Kidney glomerular epithelial cell (primary cell): ENCODE results near the gene IL17RC.
A peak's percentile ranks its signal among the peaks of the same experiment; 100 is the strongest.
"Not testable (repeated sequence)": the region's sequence is repeated elsewhere in the genome, so short reads cannot be mapped to it uniquely, and the experiment has no call there.

Experiments
- DNase-seq: peaks from one replicate; lab custom pipeline; 2025; lab: John Stamatoyannopoulos, UW

Gene IL17RC

DNA sequence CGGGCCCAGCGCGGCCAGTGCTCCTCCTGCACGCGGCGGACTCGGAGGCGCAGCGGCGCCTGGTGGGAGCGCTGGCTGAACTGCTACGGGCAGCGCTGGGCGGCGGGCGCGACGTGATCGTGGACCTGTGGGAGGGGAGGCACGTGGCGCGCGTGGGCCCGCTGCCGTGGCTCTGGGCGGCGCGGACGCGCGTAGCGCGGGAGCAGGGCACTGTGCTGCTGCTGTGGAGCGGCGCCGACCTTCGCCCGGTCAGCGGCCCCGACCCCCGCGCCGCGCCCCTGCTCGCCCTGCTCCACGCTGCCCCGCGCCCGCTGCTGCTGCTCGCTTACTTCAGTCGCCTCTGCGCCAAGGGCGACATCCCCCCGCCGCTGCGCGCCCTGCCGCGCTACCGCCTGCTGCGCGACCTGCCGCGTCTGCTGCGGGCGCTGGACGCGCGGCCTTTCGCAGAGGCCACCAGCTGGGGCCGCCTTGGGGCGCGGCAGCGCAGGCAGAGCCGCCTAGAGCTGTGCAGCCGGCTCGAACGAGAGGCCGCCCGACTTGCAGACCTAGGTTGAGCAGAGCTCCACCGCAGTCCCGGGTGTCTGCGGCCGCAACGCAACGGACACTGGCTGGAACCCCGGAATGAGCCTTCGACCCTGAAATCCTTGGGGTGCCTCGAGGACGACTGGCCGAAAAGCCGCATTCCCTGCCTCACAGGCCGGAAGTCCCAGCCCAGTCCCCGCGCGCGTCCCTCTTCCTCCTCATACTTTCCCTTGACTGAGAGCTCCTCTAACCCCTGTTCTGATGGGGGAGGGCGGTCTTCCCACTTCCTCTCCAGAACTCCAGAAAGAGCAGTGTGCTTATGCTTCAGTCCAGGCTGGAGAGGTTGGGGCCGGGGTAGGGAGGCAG is 1.4 kb upstream of the IL17RC start:
- no peak for DNase-seq

DNA sequence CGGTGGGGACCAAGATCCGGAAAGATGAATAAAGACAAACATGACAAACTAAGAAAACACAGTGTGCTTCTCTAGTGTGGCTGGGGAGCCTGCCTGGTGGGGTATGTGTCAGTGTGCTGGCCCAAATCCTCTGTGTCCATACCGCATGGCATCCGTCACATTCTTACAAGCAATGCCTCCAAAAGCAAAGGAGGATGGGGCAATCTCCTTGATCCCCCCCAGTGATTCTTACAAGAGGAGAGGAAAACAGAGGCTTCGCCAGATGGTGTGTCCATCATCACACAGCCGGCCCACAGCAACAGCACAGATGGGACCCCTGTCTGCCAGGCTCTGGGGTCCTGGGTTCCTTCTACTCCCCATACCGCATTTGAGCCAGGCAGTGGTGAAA is 558 bp upstream of the IL17RC start:
- DNase-seq = no peak

DNA sequence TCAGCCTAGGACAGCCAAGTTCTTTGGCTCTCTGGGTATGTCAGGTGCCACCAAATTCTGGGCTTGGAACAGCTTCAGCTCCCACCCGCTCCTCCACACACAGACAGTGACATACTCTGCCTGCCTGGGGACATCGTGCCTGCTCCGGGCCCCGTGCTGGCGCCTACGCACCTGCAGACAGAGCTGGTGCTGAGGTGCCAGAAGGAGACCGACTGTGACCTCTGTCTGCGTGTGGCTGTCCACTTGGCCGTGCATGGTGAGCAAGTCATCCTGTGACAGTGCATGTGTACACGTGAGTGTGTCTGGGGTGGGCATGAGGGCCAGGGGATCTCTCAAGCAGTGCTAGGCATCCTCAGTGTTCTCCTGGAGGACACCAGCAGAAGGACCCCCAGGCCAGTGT is 922 bp downstream of the IL17RC start:
- DNase-seq = no peak

DNA sequence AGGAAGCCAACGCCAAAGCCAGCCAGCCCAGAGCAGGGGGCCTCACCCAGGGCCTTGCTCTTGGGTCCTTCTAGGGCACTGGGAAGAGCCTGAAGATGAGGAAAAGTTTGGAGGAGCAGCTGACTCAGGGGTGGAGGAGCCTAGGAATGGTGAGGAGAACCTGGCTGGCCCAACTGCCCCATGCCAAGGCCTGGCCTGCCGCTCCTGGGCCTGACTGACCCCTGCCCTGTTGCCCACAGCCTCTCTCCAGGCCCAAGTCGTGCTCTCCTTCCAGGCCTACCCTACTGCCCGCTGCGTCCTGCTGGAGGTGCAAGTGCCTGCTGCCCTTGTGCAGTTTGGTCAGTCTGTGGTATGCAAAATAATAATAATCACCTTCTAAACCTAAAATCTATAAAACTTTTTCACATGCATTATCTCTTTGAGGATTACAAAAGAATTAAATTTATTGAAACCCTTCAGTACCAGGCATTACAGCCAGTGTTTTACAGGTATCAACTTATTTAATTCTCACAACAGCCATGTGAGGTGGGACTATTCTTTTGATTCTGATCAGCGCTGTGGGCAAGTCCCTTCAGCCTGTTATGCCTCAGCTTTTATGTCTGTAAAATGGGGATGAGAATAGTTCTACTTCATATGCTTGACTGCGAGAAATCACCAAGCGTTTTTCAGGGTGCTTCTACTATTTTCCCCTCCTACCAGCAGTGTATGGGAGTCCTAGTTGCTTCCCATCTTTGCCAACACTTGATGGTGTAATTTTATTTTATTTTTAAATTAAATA is 1.6 kb downstream of the IL17RC start:
- DNase-seq = no peak

DNA sequence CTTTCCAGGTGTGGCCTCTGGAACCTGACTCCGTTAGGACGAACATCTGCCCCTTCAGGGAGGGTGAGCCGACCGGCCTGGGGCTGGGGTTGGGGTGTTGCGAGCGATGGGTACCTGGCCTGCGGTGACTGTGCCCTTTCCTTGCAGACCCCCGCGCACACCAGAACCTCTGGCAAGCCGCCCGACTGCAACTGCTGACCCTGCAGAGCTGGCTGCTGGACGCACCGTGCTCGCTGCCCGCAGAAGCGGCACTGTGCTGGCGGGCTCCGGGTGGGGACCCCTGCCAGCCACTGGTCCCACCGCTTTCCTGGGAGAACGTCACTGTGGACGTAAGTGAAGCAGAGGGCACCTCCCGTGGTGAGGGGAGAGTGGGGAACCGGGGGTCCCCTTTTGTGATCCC is 11.3 kb downstream of the IL17RC start:
- DNase-seq = no peak

DNA sequence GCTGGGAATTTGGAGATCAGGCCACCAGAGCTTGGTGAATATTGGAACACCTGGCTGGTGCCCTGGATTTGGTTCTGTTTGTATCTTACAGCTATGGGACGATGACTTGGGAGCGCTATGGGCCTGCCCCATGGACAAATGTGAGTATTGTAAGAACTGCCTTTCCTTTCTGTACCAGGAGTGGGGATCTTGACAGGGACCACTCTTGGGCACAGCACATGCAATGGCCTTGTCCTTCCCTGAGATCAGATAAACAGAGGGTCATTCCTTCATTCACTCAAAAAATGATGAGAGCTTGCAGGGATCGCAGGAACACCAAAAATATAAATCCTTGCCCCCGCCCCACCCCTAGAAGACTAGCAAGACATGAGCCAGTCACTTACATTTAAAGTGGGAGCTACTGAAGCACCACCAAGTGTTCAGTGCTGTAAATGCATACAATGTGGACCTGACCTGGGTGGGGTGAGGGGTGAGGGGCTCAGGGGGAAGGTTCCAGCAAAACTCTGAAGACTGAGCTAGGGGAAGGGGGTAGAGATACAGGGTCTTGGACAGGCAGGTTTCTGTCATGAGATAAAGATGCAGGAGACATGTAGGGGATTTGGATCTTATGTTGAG is 14.0 kb downstream of the IL17RC start:
- no peak for DNase-seq

DNA sequence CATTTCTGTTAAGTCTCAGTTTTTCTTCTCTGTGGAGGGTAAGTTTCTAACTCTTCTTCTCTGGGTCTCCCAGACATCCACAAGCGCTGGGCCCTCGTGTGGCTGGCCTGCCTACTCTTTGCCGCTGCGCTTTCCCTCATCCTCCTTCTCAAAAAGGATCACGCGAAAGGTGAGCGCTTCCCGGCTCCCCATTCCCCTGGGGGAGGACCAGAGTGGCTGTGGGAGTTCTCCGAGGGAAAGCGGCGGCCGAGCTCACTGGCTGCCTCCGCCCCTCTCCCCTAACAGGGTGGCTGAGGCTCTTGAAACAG is 15.6 kb downstream of the IL17RC start:
- DNase-seq = no peak

DNA sequence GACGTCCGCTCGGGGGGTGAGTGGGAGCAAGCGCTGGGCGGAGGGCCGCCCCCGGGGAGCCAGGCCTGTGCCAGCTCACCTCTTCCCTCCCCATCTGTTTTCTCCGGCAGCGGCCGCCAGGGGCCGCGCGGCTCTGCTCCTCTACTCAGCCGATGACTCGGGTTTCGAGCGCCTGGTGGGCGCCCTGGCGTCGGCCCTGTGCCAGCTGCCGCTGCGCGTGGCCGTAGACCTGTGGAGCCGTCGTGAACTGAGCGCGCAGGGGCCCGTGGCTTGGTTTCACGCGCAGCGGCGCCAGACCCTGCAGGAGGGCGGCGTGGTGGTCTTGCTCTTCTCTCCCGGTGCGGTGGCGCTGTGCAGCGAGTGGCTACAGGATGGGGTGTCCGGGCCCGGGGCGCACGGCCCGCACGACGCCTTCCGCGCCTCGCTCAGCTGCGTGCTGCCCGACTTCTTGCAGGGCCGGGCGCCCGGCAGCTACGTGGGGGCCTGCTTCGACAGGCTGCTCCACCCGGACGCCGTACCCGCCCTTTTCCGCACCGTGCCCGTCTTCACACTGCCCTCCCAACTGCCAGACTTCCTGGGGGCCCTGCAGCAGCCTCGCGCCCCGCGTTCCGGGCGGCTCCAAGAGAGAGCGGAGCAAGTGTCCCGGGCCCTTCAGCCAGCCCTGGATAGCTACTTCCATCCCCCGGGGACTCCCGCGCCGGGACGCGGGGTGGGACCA is 16.1 kb downstream of the IL17RC start:
- peak; percentile 79 for DNase-seq

DNA sequence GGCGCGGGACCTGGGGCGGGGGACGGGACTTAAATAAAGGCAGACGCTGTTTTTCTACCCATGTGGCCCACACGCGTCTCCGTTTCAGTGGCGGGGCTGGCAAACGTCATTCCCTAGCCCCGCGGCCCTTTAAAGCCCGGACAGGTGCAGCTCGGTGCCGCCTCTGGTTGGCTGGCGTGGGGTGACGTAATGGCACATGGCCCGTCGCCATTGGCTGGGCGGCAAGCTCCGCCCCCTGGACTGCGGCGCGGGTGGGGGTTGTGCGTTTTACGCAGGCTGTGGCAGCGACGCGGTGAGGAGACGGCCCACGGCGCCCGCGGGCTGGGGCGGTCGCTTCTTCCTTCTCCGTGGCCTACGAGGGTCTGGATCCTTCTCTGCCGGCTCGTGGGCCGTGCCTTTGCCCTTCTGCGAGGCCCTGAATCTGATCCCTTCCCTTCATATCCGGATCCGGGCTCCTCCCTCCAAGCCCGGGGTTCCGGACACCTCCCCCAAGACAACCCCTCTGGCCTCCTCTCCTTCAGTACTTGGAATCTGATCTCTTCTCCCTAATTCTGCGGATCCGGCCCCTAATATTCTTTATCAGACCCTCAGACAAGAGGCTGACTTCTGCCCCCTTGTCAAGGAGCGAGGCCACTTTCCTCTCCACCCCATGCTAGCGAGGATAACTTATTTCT is 16.8 kb downstream of the IL17RC start, which contains the start of gene CRELD1:
CRELD1 (plus strand) TSS at position 274 of the 674 bp plus-strand sequence. CDS start 605 bp downstream, outside the sequence.
- DNase-seq = peak; percentile 88

DNA sequence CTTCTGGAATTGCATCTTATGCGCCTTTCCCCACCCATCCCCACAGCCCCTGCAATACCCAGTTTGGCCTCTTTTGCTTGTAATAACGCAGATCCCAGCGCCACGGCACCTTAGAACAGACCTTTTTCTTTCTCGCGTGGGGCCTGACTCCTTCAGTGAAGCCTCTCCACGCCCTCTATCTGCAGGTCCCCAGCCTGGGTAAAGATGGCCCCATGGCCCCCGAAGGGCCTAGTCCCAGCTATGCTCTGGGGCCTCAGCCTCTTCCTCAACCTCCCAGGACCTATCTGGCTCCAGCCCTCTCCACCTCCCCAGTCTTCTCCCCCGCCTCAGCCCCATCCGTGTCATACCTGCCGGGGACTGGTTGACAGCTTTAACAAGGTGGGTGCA is 17.3 kb downstream of the IL17RC start:
- DNase-seq = no peak

DNA sequence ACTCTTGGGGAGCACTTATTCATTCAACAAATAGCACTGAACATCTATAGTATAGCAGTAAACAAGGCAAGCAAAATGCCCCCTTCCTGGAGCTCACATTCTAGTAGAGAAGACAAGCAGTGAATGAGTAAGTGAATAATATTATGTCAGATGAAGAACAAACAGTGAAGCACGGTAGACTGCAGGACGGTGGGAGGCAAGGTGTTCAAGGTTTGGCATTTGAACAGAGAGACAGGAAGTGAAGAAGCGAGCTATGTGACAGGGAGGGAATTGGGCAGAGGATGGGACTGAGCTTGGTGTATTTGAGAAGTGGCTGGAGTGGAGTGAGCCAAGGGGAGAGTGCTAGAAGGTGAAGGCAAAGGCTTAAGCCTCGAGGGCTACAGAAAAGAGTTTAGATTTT is 18.1 kb downstream of the IL17RC start:
- no peak for DNase-seq

DNA sequence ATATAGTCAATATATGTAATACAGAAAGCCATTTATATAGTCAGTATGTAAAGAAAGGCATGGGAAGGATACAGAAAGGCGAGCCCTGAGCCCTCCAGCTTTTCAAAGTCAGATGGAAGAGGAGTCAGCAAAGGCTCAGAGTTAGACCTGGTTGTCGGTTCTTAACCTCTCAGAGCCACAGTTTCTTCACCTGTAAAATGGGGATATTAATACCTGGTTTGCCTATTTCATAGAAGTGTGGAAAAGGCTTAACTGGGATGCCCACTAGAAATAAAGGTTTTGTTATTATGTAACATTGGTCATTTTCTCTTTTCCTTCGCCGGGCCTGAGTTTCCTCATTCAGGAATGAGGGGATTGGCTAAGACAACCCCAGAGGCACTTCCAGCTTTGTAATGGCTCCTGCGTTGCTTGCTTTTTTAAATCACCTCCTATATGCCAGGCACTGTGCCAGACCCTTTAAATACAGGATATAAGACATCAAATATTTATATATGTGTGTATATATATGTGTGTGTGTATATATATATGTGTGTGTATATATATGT is 19.1 kb downstream of the IL17RC start:
- DNase-seq = no peak

DNA sequence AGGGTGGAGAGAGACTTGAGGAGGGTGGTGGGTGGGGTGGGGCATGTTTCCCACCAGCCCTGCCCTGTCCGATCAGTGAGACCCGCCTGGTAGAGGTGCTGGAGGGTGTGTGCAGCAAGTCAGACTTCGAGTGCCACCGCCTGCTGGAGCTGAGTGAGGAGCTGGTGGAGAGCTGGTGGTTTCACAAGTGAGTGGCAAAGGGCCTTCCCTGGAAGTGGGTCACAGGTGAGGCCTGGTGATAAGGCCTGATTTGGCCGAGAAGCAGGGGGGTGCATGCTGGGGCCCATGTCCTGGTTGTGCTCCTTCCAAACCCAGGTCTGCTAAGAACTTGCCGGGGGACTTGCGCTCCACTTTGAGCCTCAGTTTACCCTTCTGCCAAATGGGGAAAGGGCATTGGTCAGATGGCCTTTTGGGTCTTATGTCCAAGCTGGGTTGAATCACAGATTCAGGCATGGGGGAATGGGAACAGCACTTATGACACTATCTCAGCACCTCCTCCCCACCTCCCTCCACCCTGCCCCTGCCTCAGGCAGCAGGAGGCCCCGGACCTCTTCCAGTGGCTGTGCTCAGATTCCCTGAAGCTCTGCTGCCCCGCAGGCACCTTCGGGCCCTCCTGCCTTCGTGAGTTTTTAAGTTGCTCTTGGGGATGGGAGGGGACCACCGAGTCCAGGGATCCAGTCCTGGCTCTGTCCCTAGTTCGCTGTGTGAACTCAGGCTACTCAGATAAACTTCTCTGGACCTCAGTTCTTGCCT is 20.8 kb downstream of the IL17RC start:
- no peak for DNase-seq

DNA sequence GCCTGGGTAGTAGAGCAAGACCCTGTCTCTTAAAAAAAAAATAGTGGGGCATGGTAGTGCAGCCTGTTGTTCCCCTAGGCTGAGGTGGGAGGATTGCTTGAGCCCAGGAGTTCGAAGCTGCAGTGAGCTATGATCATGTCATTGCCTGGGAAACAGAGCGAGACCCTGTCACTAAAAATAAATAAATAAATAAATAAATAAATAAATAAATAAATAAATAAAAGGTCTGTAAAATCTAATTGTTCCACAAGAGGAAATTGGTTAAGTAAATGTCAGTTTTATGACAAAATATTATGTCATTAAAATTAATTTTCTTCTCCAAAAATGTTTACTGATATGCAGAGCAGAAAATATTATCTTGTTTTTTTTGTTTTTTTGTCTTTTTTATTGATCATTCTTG is 22.1 kb downstream of the IL17RC start:
- DNase-seq = no peak

DNA sequence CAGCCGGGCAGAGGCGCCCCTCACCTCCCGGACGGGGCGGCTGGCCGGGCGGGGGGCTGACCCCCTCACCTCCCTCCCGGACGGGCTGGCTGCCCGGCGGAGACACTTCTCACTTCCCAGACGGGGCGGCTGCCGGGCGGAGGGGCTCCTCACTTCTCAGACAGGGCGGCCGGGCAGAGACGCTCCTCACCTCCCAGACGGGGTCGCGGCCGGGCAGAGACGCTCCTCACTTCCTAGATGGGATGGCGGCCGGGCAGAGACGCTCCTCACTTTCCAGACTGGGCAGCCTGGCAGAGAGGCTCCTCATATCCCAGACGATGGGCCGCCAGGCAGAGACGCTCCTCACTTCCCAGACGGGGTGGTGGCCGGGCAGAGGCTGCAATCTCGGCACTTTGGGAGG is 23.0 kb downstream of the IL17RC start:
- not testable (repeated sequence) for DNase-seq

DNA sequence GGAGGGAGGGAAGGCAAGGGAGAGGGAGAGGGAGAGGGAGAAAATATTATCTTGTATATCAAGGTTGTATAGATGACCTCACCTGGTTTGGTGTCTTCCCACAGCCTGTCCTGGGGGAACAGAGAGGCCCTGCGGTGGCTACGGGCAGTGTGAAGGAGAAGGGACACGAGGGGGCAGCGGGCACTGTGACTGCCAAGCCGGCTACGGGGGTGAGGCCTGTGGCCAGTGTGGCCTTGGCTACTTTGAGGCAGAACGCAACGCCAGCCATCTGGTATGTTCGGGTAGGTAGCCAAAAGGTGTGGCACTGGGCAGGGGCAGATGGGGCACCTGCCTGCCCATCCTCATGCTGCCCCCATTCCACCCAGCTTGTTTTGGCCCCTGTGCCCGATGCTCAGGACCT is 23.8 kb downstream of the IL17RC start:
- no peak for DNase-seq

DNA sequence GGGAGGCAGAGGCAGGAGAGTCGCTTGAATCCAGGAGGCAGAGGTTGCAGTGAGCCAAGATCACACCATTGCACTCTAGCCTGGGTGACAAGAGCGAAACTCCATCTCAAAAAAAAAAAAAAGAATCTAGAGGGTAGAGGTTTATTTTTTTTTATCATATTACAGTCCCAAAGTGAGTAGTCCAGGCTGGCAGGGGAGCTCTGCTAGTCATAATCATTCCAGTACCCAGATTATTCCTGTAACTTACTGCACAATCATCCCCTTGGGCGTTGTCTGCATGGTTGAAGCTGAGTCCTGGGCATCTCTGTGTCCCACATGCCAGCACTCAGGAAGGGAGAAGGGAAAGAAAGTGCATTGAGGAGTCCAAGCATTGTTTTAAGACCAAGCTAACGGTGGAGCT is 25.3 kb downstream of the IL17RC start:
- DNase-seq = no peak

DNA sequence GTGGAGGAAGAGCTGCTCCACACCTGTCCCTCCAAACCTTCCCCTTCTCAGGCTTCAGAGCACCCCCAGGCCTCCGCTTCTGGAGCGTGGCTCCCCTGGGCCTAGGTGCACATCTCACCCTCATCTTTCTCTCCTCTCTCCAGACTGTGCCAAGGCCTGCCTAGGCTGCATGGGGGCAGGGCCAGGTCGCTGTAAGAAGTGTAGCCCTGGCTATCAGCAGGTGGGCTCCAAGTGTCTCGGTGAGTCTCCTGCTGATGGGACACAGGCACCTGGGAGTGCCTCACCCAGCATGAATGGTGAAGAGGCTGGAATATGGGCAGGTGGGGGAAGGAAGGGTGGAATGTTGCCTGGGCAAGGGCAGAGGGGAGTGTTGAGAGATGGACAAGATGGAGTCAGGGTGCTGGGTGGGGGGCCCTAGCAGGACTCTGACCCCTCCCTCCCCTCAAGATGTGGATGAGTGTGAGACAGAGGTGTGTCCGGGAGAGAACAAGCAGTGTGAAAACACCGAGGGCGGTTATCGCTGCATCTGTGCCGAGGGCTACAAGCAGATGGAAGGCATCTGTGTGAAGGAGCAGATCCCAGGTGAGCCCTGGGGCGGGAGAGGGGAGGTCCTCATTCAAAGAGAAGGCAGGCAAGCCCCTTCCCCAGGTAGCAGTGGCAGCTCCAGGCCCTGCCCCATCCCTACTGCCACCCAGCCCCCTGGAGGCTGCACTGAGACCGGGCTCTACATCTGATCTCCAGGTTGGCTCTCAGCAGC is 26.2 kb downstream of the IL17RC start:
- DNase-seq = no peak

DNA sequence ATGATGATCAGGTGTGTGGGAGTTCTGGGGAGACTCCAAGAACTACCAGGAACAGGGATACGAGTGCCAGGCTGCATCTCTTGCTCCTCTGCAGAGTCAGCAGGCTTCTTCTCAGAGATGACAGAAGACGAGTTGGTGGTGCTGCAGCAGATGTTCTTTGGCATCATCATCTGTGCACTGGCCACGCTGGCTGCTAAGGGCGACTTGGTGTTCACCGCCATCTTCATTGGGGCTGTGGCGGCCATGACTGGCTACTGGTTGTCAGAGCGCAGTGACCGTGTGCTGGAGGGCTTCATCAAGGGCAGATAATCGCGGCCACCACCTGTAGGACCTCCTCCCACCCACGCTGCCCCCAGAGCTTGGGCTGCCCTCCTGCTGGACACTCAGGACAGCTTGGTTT is 27.4 kb downstream of the IL17RC start:
- DNase-seq = no peak

DNA sequence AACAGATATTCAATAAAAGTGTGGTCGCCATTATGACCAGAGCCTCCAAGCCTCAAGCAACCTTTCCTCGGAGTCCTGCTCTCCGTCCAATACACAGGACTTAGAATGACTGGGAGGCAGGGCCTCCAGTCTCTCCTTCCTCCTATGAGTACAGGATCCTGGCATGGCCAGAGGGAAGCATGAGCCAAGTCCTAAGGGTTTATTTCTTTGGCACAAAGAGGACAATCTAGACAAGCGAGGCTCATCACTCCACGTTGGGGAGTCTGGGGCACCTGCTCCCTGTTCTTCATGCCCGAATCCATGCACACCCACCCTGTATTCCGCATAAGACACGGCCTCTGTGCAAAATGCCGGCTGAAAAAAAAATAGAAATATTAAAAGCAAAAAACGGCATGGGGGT is 28.5 kb downstream of the IL17RC start:
- no peak for DNase-seq
